WTC11 (cell line): ENCODE data around the gene PDXP. TPM values are rescaled to one million over a fixed set of nuclear protein-coding genes. Genes with fewer than 3 reads are reported as not detected.

ENCODE experiments used
- ATAC-seq: fragments of 200-7000 bp; cut with Tn5 transposase; 2 replicates; pipeline ENCODE4 v1.10.0; 2021; ENCODE audit warnings: mild to moderate bottlenecking, moderate library complexity
- CTCF ChIA-PET: fragments of 300-600 bp; sonication (Branson Sonifier 250); formaldehyde crosslinking; loops from one replicate; lab custom pipeline; 2021; ENCODE audit warnings: antibody characterized with exemption; lab: Charles Lee
- POLR2A ChIA-PET: fragments of 350-600 bp; sonication (Branson Sonifier 250); formaldehyde crosslinking; loops from one replicate; lab custom pipeline; 2021; ENCODE audit warnings: antibody characterized with exemption; lab: Charles Lee
- DNase-seq: peaks from one replicate; pipeline ENCODE4 v3.0.0; 2021; ENCODE audit warnings: low spot score
- H3K27ac Mint-ChIP-seq: 2 replicates; pipeline ENCODE4 v1.8.0; 2021; ENCODE audit warnings: mixed read lengths
- H3K27me3 Mint-ChIP-seq: 2 replicates; pipeline ENCODE4 v1.8.0; 2021; ENCODE audit warnings: low read depth, mild to moderate bottlenecking, moderate library complexity, mixed read lengths
- H3K36me3 Mint-ChIP-seq: 2 replicates; pipeline ENCODE4 v1.8.0; 2021; ENCODE audit warnings: mixed read lengths
- H3K4me1 Mint-ChIP-seq: 2 replicates; pipeline ENCODE4 v1.8.0; 2022; ENCODE audit warnings: mixed read lengths
- H3K4me3 Mint-ChIP-seq: 2 replicates; pipeline ENCODE4 v1.8.0; 2021; ENCODE audit warnings: mild to moderate bottlenecking, moderate library complexity, mixed read lengths
- H3K9me3 Mint-ChIP-seq: 2 replicates; pipeline ENCODE4 v1.8.0; 2021; ENCODE audit warnings: mixed read lengths
- ATF1 ChIP-seq: sonication (generic); formaldehyde crosslinking; IDR thresholded peaks from 2 replicates; pipeline ENCODE4 v1.8.1; 2023; ENCODE audit warnings: mild to moderate bottlenecking, moderate library complexity, missing genetic modification reagents
- GRHL2 ChIP-seq: fragments of 250-450 bp; sonication (Bioruptor Pico); IDR thresholded peaks from 2 replicates; pipeline ENCODE4 v1.8.0; 2022; ENCODE audit warnings: mild to moderate bottlenecking, moderate library complexity; ENCODE audit not compliant: insufficient replicate concordance, severe bottlenecking
- MXD4 ChIP-seq: fragments of 250-450 bp; sonication (Bioruptor Pico); IDR thresholded peaks from 2 replicates; pipeline ENCODE4 v1.8.0; 2021; ENCODE audit warnings: mild to moderate bottlenecking, moderate library complexity, borderline replicate concordance
- NFYB ChIP-seq: sonication (generic); formaldehyde crosslinking; conservative IDR thresholded peaks from 2 replicates; pipeline ENCODE4 v1.8.0; 2022; ENCODE audit warnings: low read depth, missing genetic modification reagents
- SMAD4 ChIP-seq: sonication (generic); formaldehyde crosslinking; IDR thresholded peaks from 2 replicates; pipeline ENCODE4 v1.8.0; 2022; ENCODE audit warnings: mild to moderate bottlenecking, missing genetic modification reagents
- ZNF396 ChIP-seq: fragments of 250-450 bp; sonication (Bioruptor Pico); IDR thresholded peaks from 2 replicates; pipeline ENCODE4 v1.8.0; 2021; ENCODE audit warnings: mild to moderate bottlenecking, moderate library complexity, borderline replicate concordance
- total RNA-seq: library from RNA; stranded (reverse); gene quantifications from 3 replicates; pipeline ENCODE4 v1.2.3, GENCODE V29; 2021
- TF ChIP-seq, protein P1 (sequence below): fragments of 250-450 bp; sonication (Bioruptor Pico); IDR thresholded peaks from 2 replicates; pipeline ENCODE4 v1.9.0; 2021; ENCODE audit warnings: mild to moderate bottlenecking, borderline replicate concordance
- TF ChIP-seq, protein P2 (sequence below): sonication (generic); formaldehyde crosslinking; IDR thresholded peaks from 2 replicates; pipeline ENCODE4 v1.8.1; 2023; ENCODE audit warnings: mild to moderate bottlenecking, missing genetic modification reagents
- TF ChIP-seq, protein P3 (sequence below): sonication (generic); formaldehyde crosslinking; conservative IDR thresholded peaks from 2 replicates; pipeline ENCODE4 v1.8.1; 2023; ENCODE audit warnings: mild to moderate bottlenecking, low read depth, missing genetic modification reagents, moderate library complexity
- TF ChIP-seq, protein P4 (sequence below): sonication (generic); formaldehyde crosslinking; IDR thresholded peaks from 2 replicates; pipeline ENCODE4 v1.8.1; 2022; ENCODE audit warnings: mild to moderate bottlenecking, moderate library complexity, missing genetic modification reagents
- TF ChIP-seq, protein P5 (sequence below): sonication (generic); formaldehyde crosslinking; IDR thresholded peaks from 2 replicates; pipeline ENCODE4 v1.8.1; 2022; ENCODE audit warnings: low read depth, mild to moderate bottlenecking, moderate library complexity, missing genetic modification reagents, borderline replicate concordance
- TF ChIP-seq, protein P6 (sequence below): sonication (generic); formaldehyde crosslinking; IDR thresholded peaks from 2 replicates; pipeline ENCODE4 v1.8.1; 2023; ENCODE audit warnings: mild to moderate bottlenecking, missing genetic modification reagents
- TF ChIP-seq, protein P7 (sequence below): sonication (generic); formaldehyde crosslinking; conservative IDR thresholded peaks from 2 replicates; pipeline ENCODE4 v1.8.1; 2022; ENCODE audit warnings: mild to moderate bottlenecking, missing genetic modification reagents
- TF ChIP-seq, protein P8 (sequence below): sonication (generic); formaldehyde crosslinking; IDR thresholded peaks from 2 replicates; pipeline ENCODE4 v1.8.1; 2023; ENCODE audit warnings: mild to moderate bottlenecking, missing genetic modification reagents, borderline replicate concordance

Gene PDXP
- total RNA-seq, 1 experiment from 2014 or later = 36.1 TPM

DNA sequence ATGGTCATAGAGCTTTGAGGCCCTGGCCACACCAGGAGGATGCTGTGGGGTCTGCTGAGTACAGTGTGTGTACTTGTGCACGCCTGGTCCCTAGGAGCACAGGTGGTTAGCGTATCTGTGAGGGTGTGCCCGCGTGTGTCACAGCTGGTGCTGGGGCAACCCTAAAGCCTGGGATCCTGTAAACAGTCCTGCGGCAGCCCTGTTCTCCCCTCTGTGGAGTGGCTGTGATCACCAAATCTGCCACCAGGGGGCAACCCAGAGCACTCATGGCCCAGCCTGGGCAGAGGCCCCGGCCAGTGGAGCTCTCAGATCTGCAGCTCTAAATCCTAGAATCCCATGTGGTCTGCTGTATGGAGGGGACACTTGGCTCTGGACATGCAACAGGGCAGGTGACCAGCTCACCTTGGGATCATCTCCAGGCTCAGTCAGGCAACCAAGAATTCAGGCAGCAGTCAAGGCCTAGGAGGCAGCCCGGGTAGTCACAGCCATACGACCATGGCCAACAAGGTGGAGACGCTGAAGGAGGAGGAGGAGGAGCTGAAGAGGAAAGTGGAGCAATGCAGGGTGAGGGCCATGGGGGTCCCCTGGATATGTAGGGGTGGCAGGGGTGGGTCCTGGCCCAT is 15.2 kb upstream of the PDXP start (continued):
- TF ChIP-seq, protein P1, sequence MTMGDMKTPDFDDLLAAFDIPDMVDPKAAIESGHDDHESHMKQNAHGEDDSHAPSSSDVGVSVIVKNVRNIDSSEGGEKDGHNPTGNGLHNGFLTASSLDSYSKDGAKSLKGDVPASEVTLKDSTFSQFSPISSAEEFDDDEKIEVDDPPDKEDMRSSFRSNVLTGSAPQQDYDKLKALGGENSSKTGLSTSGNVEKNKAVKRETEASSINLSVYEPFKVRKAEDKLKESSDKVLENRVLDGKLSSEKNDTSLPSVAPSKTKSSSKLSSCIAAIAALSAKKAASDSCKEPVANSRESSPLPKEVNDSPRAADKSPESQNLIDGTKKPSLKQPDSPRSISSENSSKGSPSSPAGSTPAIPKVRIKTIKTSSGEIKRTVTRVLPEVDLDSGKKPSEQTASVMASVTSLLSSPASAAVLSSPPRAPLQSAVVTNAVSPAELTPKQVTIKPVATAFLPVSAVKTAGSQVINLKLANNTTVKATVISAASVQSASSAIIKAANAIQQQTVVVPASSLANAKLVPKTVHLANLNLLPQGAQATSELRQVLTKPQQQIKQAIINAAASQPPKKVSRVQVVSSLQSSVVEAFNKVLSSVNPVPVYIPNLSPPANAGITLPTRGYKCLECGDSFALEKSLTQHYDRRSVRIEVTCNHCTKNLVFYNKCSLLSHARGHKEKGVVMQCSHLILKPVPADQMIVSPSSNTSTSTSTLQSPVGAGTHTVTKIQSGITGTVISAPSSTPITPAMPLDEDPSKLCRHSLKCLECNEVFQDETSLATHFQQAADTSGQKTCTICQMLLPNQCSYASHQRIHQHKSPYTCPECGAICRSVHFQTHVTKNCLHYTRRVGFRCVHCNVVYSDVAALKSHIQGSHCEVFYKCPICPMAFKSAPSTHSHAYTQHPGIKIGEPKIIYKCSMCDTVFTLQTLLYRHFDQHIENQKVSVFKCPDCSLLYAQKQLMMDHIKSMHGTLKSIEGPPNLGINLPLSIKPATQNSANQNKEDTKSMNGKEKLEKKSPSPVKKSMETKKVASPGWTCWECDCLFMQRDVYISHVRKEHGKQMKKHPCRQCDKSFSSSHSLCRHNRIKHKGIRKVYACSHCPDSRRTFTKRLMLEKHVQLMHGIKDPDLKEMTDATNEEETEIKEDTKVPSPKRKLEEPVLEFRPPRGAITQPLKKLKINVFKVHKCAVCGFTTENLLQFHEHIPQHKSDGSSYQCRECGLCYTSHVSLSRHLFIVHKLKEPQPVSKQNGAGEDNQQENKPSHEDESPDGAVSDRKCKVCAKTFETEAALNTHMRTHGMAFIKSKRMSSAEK (CRISPR knock-in tag) = no peak
- TF ChIP-seq ZNF396 (CRISPR knock-in tag) (no peak), GRHL2 (no peak), ATF1 (no peak)
- TF ChIP-seq, protein P2, sequence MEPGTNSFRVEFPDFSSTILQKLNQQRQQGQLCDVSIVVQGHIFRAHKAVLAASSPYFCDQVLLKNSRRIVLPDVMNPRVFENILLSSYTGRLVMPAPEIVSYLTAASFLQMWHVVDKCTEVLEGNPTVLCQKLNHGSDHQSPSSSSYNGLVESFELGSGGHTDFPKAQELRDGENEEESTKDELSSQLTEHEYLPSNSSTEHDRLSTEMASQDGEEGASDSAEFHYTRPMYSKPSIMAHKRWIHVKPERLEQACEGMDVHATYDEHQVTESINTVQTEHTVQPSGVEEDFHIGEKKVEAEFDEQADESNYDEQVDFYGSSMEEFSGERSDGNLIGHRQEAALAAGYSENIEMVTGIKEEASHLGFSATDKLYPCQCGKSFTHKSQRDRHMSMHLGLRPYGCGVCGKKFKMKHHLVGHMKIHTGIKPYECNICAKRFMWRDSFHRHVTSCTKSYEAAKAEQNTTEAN (CRISPR knock-in tag) = no peak
- TF ChIP-seq, protein P3, sequence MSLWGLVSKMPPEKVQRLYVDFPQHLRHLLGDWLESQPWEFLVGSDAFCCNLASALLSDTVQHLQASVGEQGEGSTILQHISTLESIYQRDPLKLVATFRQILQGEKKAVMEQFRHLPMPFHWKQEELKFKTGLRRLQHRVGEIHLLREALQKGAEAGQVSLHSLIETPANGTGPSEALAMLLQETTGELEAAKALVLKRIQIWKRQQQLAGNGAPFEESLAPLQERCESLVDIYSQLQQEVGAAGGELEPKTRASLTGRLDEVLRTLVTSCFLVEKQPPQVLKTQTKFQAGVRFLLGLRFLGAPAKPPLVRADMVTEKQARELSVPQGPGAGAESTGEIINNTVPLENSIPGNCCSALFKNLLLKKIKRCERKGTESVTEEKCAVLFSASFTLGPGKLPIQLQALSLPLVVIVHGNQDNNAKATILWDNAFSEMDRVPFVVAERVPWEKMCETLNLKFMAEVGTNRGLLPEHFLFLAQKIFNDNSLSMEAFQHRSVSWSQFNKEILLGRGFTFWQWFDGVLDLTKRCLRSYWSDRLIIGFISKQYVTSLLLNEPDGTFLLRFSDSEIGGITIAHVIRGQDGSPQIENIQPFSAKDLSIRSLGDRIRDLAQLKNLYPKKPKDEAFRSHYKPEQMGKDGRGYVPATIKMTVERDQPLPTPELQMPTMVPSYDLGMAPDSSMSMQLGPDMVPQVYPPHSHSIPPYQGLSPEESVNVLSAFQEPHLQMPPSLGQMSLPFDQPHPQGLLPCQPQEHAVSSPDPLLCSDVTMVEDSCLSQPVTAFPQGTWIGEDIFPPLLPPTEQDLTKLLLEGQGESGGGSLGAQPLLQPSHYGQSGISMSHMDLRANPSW (CRISPR knock-in tag) = no peak
- TF ChIP-seq, protein P4, sequence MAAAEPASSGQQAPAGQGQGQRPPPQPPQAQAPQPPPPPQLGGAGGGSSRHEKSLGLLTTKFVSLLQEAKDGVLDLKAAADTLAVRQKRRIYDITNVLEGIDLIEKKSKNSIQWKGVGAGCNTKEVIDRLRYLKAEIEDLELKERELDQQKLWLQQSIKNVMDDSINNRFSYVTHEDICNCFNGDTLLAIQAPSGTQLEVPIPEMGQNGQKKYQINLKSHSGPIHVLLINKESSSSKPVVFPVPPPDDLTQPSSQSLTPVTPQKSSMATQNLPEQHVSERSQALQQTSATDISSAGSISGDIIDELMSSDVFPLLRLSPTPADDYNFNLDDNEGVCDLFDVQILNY (CRISPR knock-in tag) = no peak

DNA sequence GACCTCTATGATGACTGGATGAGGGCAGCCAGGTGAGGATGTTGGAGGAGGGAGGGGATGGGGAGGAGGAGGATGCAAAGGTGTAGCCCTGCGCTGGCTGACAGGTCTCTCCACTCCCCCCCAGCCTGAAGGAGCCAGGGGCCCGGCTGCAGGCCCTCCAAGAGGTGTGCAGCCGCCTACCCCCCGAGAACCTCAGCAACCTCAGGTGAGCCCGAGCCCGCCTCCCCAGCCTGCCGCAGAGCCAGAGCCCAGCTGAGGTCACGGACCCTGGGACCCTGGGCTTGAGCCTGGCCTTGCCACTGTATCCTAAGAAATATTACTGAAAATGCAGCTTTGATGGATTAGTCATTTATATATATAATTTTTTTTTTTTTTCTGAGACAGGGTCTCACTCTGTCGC is 11.2 kb upstream of the PDXP start:
- no peak for ATAC-seq
- DNase-seq = no peak
- H3K9me3 Mint-ChIP-seq = no peaks in the 10 kb centered on the region
- CTCF ChIA-PET = no interaction called here
- POLR2A ChIA-PET = interaction anchor here (0.7 kb wide), 1 partner anchor 48 kb away, joined by 4 read pairs; no protein-coding TSS in a partner anchor
- H3K27ac Mint-ChIP-seq = no peak overlapping the region
- H3K27me3 Mint-ChIP-seq = no peaks in the 10 kb centered on the region
- H3K4me1 Mint-ChIP-seq = no peaks in the 10 kb centered on the region; the same call in 1 of the 2 replicates
- H3K36me3 Mint-ChIP-seq = peaks cover 32% of the 10 kb centered on the region
- H3K4me3 Mint-ChIP-seq = no peak overlapping the region
- no peak for TF ChIP-seq SMAD4 (CRISPR knock-in tag)
- TF ChIP-seq, protein P5, sequence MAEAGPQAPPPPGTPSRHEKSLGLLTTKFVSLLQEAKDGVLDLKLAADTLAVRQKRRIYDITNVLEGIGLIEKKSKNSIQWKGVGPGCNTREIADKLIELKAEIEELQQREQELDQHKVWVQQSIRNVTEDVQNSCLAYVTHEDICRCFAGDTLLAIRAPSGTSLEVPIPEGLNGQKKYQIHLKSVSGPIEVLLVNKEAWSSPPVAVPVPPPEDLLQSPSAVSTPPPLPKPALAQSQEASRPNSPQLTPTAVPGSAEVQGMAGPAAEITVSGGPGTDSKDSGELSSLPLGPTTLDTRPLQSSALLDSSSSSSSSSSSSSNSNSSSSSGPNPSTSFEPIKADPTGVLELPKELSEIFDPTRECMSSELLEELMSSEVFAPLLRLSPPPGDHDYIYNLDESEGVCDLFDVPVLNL (CRISPR knock-in tag) = no peak
- TF ChIP-seq NFYB = no peak
- TF ChIP-seq, protein P6, sequence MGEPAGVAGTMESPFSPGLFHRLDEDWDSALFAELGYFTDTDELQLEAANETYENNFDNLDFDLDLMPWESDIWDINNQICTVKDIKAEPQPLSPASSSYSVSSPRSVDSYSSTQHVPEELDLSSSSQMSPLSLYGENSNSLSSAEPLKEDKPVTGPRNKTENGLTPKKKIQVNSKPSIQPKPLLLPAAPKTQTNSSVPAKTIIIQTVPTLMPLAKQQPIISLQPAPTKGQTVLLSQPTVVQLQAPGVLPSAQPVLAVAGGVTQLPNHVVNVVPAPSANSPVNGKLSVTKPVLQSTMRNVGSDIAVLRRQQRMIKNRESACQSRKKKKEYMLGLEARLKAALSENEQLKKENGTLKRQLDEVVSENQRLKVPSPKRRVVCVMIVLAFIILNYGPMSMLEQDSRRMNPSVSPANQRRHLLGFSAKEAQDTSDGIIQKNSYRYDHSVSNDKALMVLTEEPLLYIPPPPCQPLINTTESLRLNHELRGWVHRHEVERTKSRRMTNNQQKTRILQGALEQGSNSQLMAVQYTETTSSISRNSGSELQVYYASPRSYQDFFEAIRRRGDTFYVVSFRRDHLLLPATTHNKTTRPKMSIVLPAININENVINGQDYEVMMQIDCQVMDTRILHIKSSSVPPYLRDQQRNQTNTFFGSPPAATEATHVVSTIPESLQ (CRISPR knock-in tag) = no peak
- TF ChIP-seq, protein P3 (CRISPR knock-in tag) = no peak
- TF ChIP-seq, protein P7, sequence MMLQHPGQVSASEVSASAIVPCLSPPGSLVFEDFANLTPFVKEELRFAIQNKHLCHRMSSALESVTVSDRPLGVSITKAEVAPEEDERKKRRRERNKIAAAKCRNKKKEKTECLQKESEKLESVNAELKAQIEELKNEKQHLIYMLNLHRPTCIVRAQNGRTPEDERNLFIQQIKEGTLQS = no peak
- TF ChIP-seq MXD4 (CRISPR knock-in tag) = no peak
- TF ChIP-seq, protein P8, sequence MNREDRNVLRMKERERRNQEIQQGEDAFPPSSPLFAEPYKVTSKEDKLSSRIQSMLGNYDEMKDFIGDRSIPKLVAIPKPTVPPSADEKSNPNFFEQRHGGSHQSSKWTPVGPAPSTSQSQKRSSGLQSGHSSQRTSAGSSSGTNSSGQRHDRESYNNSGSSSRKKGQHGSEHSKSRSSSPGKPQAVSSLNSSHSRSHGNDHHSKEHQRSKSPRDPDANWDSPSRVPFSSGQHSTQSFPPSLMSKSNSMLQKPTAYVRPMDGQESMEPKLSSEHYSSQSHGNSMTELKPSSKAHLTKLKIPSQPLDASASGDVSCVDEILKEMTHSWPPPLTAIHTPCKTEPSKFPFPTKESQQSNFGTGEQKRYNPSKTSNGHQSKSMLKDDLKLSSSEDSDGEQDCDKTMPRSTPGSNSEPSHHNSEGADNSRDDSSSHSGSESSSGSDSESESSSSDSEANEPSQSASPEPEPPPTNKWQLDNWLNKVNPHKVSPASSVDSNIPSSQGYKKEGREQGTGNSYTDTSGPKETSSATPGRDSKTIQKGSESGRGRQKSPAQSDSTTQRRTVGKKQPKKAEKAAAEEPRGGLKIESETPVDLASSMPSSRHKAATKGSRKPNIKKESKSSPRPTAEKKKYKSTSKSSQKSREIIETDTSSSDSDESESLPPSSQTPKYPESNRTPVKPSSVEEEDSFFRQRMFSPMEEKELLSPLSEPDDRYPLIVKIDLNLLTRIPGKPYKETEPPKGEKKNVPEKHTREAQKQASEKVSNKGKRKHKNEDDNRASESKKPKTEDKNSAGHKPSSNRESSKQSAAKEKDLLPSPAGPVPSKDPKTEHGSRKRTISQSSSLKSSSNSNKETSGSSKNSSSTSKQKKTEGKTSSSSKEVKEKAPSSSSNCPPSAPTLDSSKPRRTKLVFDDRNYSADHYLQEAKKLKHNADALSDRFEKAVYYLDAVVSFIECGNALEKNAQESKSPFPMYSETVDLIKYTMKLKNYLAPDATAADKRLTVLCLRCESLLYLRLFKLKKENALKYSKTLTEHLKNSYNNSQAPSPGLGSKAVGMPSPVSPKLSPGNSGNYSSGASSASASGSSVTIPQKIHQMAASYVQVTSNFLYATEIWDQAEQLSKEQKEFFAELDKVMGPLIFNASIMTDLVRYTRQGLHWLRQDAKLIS (CRISPR knock-in tag) = no peak
